Stimulated activated CD4-positive, alpha-beta T cell treated with anti-CD3 and anti-CD28 coated beads, Interleukin-12 subunit alpha, Interleukin-12 subunit beta, amount 100 ng/mL, for 48 hours (primary cell): Measurements from ENCODE around the gene KDM4C.

Experiments used
- DNase-seq, 3 donors: peaks; one replicate each; pipeline ENCODE4 v3.0.0-alpha.2; 2020; ENCODE audit warnings: low read depth in 2 of 3, low spot score in 1 of 3

Gene KDM4C

DNA sequence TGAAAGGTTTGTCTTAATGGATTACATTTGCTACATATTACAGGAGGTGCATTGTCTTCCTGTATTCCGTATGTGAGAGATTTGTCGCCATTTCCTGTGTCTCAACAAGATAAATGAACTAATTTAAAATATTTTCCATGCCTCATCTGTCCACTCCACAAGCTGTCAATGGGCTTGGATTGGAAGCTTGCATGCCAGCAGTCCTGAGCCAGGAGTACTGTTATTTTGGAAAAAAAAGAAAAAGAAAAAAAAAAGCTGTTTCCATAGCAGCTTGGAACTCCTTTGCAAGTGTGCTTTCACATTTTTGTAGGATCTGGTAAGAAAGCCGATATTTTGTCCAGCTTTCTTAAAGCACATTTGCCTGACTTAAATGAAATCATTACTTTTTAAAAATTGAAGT lies 330.8 kb downstream of the KDM4C start:
- DNase-seq, result no peak

DNA sequence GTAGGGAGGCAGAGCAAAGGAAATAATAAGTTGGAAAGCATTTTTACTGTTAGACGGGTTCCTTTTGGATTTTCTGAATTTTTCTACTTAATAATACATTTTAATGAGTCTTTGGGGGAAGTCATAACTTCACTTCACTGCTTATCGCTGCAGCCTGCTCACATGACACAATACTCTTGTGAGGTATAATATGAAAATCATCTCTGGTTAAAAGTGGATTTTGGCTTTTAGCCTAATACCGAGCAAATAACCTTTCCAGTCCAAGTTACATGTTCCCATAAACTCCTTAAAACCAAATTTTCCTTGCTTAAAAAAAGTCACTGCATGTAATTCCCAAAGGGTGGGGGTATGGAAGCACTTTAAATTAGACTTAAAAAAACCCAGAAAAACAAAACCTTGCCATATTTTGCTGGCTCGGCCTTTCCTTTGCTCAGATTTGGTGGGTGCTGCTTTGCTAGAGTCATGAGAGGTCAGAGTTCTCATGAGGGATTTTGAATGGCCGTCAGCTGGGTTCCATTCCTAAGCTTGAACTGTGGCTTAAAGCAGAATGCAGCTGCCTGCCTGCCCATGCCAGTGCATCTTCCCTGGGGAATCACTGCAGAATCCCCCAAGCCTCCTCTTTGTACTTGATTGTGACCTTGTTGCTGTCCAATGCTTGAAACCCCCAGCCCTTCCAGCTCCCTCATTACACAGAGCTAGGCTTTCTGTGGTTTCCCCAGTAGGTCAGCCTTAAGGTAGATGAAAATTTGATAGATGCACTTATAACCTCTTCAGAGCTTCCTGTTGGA lies 331.8 kb downstream of the KDM4C start:
- DNase-seq, result no peak

DNA sequence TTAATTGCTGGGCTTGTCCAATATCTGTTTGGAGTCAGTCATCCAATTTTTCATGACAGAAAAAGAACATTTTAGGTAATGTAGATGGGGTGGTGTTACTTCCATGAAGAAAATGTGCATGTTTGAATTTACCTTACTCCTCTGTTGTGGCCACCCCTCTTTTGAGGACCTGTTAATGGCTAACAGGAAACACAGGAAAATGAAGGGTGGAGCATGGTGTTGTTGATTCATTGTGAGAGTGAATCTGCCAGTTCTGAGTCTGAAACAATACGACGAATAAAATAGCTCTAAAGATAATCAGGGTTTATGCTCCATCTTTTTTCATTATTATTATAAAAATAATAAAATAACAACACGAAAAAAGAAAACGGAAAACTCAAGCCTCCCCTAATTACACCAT lies 335.3 kb downstream of the KDM4C start:
- no peak for DNase-seq

DNA sequence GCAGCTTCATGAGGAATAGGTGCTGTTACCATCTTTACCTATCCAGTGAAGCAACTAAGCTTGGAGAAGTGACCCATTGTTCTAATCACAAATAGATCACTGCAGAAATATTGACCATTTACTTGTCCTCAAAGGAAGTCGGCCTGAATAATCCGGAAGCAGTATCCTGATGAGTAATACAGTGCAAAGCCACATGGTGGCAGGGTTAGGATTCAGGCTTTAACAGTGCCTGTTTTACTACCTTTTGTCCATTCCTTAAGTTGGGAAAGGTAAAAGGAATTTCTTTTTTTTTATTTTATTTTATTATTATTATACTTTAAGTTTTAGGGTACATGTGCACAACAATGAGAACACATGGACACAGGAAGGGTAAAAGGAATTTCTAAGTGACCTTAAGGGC lies 336.3 kb downstream of the KDM4C start:
- no peak for DNase-seq

DNA sequence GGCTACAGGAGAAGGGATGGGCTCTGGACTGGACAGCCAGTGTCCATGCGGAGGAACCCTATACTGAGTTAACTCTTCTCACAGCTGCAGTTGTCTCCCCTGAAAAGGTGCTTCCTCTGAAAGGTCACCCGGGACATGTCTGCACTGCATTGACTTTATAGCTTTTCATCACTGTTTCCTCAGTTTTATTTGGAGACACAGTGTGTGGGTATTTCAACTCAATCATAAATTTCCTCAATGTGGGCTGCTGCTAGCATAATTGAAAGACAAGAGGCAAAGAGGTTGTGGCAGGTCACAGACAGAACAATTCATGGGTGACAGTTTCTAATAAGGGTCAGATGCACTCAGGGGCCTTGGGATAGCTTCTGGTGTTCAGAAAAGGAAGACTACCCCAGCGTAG lies 336.8 kb downstream of the KDM4C start:
- no peak for DNase-seq

DNA sequence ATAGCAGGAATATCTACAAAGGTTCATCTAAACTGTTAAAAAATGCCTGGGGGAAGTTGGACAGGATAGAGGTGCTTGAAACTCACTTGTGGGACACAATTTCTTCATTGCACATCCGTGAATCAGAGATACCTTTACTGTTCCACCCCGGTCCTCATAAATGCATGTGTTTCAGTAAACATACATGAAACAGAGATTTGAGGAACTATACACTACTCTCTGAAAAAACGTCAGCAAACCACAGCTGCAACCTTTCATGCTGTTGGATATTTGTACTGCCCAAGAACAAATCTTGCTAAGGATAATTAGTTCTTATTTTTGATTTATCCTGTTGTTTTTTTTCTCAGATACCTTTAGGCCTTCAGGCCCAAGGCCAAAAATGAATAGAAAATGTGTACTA lies 337.3 kb downstream of the KDM4C start:
- DNase-seq, result no peak

DNA sequence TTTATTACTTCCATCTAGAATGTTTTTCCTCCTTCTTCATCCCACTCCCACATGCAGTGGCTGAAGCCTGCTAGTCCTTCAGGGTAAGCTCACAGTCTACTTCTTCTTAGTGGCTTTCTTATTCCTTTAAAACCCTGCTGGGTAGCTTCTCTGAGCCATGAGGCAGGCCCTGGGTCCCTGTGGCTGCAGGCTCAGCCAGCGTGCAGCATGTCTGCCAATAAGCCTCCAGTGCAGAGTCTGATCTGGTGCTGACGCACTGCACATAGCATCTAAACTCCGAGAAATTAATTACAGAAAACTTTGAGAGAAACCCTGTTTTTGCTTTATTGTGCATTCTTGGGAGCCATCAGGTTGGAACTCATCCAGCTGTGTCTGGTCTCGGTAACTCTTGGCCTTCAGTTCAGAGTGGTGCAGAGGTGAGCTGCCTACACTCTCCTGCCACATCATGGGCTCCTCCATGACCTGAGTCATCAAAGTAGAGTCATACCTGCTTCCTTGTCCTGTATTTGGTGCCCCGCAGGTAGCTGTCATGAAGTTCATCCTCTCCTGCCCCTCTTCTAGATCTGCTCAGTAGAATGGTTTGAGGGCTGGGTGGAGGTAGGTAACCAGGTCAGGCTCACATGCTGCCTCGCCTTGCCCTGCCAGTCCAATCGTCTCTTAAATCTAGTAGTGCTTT lies 339.4 kb downstream of the KDM4C start:
- no peak for DNase-seq

DNA sequence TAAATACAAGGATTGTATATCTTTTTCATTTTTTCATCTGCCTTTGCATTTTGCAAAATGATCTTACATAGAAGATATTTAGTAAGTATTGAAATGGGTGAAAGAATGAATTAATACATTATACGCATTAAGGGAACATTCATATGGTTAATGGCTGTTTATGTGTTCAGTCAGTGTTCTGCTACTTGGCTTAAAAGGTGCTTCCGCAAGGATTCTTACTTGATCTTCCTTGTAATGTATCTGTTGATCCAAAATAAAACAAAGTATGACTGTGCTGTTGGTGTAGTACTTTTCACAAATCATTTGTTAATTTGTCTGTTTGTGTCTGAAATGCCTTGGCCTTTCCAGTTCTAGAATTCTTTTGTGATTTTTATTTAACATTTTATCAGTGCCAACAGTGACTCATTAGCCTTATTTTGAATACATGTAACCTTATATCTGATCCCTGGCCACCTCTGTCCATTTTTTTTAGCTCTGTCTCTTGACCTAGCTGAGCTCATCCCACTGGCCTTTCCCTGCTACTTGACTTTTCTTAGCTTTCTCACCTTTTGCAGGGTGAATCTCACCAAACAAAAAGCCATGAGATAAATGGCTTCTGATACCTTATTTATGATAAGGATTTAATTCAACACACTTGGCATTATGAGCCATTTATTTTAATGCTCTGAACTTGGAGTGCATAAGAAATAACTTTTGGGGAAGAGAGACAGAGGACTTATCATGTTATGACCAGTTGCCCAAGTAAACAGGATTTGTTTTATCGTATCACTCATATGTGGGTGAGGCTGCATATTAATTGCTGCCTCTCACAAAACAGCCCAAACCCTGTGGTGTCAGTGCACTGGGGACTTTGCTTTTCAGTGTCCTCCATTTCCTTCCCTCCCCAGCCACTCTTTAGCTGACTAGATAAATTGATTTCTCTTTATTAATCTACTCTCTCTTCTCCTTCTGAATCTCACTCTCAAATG lies 340.3 kb downstream of the KDM4C start:
- no peak for DNase-seq

DNA sequence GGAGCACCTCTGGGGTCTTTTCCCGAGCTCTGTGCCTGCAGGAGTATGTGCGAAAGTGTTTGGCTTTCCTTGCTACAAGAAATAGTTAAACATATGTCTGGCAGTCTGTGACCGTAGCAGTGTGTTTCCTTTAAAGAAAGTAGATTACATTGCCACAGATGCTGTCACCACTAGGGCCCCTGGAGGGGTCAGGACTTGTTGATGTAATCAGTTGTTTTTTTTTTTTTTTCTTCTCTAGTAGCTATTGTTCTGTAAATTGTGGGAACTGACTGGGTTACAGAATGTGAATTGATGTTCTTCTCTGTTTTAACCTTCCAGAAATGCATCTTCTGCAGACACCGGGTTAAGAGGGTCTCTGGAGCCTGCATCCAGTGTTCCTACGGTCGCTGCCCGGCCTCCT lies 345.6 kb downstream of the KDM4C start:
- DNase-seq, result no peak

DNA sequence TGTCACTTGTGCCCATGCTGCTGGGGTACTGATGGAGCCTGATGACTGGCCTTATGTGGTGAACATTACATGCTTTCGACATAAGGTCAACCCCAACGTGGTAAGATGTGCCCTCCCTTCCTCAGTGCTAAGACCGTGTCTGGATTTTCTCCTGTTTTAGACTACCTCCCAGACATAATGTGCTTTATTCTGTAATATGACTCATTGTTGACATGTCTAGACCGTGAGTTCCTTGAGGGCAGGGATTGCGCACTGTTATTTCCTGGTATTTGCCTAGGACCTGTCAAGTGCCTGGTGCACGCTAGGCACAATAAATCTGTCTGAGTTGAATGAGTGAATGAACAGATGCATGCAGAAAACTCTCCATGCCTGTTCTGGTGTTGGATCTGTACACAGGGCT lies 346.0 kb downstream of the KDM4C start:
- DNase-seq, result no peak

DNA sequence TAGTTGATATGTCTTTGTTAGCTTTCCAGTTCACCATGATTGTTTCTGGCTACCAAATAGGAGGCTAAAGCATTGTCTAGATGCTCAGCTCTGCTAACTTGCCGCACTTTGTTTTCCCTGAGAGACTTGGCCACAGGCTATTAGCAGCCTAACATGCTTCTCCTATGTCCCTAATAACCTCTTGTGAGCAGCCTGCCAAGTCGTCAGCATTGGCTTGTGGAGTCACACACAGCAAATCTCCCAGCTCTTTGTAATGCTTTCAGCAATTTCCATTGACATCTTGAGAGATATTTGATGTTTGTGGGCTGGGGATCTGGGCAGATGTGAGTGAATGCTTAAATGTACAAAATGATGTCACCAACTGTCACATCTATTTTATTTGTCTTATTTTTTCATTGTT lies 346.9 kb downstream of the KDM4C start:
- no peak for DNase-seq

DNA sequence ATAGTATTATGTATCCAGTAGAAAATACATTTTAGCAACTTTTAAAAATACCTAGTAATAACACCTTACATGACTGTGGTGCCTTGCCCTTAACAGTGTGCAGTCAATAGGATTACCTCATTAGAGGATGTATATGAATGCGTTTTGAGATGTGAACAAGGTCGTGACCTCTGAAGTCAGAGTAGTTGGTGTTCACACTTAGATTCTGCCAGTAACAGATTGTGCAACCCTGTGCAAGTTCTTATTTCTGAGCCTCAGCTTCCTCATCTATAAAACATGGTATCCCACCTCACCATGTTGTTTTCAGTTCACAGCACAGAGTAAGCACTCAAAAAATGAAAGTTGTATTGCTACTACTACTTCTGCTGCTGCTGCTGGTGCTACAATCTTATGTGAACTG lies 347.3 kb downstream of the KDM4C start:
- DNase-seq, result no peak

DNA sequence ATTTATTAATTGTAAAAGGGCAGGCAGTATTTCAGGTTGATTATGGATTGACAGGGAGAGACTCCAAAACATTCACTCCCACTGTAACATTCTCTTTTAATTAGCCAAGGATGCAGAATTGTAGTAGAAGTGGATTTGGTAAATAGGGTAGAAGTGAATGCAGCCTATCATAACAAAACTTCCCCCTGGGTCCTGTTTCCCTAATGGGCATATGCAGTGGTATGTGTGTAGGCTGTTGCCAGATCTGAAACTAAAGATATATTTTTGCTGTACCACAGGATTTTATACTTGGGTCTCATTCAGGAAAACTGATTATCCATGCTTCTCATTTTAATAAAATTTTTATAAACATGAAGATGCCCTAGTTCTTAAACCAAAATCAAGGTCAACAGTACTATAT lies 351.2 kb downstream of the KDM4C start:
- DNase-seq, result no peak

DNA sequence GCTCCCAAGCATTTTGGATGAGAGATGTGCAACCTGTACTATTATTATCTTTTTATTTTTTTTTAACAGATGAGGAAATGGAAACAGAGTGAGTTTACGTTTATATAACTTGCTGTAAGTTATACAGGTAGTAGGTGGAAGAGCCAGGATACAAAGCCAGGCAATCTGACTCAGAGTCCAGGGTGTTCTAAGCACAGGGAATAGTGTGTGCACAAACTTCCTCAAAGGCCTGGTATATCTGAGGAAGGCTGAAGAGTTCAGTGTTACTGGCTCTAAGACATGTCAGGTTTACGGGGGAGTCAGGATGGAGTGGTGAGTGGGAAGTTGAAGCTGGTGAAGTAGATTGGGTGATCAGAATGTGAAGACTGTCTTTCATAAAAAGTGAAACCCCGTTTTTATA lies 353.6 kb downstream of the KDM4C start:
- no peak for DNase-seq

DNA sequence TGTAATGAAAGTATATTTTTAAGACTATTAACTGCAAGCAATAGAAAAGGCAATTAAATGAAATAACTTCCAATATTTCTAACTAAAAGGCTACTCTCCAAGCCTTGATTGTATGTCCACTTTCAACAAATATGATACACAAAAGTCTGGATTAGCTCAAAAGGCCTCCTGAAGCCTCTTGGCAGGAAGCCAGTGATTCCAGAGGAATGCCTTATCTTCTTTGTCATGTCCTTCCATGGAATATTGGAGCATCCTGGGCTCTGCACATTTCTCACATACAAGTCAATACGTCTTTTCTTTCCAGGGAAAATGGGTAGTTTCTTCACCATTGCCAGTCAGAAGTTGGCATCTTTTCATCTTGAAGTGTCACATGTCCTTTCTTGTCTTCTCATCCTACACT lies 357.8 kb downstream of the KDM4C start:
- DNase-seq, result no peak

DNA sequence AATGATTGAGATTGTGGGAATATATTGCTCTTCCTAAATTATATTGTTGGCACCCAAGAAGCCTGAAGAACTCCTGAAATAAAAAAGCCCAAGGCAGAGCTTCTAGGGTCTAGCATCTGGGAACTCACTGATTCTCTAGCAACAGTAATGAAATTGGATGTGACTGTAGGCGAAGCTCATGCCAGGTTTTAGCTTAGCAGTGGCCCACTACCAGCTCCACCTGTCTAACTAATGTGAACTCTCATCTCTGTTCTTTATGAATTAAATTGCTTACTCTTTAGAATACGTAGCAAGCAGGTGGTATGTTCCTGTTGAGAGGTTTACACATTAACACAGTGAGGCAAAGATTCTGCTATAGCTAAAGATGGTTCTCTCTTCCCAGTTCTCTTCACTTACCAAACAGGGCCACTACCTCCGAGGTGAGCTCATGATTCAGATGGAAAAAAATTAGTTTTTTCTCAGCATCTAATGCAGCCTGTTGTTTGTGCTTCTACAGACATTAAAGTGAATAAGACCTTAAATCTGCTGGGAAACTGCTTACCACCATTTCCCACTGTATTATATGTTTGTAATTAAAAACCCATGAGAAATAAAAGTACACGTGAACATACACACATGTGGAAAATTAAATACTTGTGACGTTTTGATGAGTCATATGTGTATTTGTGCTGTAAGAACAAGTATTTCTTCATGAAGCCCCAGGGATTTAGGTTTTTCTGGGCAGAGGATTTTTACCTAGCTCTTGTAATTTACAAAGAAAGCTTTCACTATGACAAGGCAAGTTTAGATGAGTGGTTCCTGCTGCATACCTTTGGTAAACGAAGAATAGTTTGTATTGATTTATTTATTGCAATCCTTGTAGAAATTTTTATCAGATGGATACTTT lies 360.1 kb downstream of the KDM4C start:
- DNase-seq, result no peak

DNA sequence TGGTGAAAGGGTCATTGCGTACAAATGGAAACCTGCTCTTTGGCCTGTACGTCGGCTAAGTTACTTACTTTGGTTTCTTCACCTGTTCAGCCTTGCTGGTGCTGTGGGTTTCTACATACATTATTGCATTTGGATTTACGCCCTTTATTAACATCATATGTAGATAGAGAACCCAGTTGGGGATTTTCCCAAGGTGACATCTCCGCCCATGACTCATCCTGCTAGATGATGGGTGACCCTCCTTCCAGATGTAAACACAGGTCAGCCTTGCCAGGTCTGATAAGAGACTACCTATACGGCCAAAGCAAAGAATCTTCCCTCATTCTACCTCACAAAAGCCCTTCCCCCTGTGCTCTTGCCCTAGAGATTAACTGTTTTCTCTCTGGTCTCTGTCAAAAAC lies 360.9 kb downstream of the KDM4C start:
- DNase-seq, result no peak

DNA sequence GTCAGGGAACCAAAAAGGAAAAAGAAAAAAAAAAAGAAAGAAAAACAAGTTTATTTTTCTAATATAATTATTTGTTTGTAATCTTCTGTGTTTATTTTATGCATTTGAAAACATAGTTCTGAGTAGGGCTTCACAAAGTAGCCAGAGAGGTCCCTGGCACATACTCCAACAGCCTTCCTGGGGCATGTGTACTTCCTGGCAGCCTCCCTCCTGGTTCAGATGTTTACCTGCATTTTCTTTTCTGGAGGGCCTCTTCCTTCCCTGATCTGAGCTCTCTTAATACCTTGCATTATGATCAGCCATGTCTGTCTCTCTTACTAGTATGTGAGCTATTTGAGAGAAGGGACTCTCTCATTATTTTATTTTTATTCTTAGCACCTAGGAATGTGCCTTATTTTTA lies 361.8 kb downstream of the KDM4C start:
- no peak for DNase-seq

DNA sequence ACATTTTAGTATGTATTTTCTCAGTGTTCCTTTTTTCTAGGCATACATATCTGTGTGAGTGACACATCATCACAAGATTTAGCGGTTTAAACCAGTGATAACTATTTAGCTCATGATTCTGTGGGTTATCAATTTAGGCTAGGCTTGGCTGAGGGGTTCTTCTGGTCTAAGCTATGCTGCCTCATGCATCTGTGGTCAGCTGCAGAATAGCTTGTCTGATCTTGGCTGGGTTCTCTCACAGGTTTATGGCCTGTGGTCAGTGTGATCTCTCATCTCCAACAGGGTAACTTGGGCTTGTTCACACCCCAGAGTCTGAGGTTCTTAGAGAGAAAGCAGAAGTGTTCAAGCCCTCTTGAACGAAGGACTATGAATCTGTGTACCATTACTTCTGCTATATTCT lies 363.3 kb downstream of the KDM4C start:
- DNase-seq, result no peak

DNA sequence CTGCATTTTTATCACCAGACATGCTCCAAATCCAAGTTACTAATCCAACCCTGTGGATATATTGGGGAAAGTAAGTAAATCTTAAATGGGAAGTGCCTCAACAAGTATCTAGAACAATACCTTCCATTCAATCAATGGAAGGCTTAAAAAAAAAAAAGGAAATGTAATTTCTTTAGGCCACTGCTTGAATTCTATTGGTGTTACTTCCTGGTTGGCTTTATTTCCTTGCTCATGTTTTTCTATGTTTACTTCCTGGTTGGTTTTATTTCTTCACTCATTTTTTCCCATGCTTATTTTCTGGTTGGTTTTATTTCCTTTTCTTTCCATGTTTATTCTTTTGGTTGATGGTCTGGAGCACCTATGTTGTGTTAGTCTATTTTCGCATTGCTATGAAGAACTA lies 363.9 kb downstream of the KDM4C start:
- no peak for DNase-seq

DNA sequence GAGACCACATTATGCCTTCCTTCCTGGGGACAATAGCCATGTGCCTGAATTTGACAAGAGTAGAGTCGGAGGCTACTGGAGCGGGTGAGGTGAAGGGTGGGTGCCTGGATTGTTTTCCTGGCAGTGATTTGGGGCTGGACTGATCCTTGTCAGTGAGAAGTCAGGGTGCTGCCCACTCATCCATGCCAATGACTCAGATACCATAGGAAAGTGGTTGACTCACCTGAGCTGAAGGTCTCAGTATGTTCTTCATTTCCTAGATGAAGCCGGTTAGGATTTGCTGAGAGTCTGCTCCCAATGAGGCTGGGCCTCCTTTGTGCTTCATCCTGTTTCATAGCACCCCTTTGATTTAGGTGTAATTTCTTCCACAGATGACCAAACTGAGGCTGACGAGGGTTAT lies 366.0 kb downstream of the KDM4C start:
- DNase-seq, result no peak
